KBM-7 (cell line): ENCODE data around the gene SKIDA1.

Source experiments
- DNase-seq: peaks from one replicate; pipeline ENCODE4 v3.0.0-alpha.2; 2015
- in situ Hi-C: fragments of 300-500 bp; cut with MboI; formaldehyde crosslinking; loops from 2 replicates; pipeline ENCODE4 v1.14.3; 2020; ENCODE audit warnings: low sequenced_read_pairs, low pct_unique_long_range_greater_than_20kb, mixed read lengths

The SKIDA1 gene

GRCh38 chr10:21530168-21530567, 4.7 kb upstream of the SKIDA1 start:
- in situ Hi-C loops, result no loop called here
- DNase-seq, result no peak

GRCh38 chr10:21529032-21529910, 3.8 kb upstream of the SKIDA1 start:
- DNase-seq, result no peak
- in situ Hi-C loops, result no loop called here

- in situ Hi-C loops, result no loop called here
- peak; percentile 28 for DNase-seq
Observed at GRCh38 chr10:21528236-21529031, 3.0 kb upstream of the SKIDA1 start.

GRCh38 chr10:21527598-21528235, 2.2 kb upstream of the SKIDA1 start:
- in situ Hi-C loops, result no loop called here
- DNase-seq, result peak; percentile 48

DNA sequence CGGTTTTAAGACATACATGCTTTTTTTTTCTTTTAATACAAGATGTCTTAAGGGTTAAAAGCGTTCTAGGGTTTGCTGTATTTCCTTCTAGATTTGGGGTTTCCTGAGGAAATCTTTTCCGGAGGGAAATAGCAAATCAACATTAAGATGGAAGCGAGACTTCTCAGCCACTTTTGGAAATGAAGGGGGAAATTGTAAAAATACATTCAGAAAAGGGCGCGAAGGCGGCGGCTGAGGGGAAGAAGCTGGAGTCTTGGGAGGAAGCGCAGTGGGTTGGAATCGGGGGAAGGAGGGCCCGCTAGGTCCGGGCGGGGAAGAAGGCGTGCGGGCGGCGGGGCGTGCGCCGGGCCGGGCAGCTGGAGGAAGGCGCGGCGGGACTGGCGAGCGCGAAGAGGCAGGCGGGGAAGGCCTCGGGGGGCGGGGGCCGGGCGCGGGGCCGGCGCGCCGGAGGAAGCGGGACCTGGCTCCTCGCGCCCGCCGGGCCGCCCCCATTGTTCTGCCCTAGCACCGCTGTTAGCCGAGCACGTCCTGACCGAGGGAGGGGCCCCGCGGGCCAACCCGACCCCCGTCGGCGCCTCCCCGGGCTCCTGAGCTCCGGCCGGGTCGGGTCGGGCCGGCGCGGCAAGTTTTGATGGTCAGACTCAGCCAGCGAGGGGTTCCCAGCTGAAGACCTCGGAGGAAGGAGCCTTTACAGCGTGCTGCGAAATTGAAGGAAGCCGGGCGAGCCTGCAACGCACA, 1.5 kb upstream of the SKIDA1 start:
- in situ Hi-C loops, result no loop called here
- peak; percentile 72 for DNase-seq

DNA sequence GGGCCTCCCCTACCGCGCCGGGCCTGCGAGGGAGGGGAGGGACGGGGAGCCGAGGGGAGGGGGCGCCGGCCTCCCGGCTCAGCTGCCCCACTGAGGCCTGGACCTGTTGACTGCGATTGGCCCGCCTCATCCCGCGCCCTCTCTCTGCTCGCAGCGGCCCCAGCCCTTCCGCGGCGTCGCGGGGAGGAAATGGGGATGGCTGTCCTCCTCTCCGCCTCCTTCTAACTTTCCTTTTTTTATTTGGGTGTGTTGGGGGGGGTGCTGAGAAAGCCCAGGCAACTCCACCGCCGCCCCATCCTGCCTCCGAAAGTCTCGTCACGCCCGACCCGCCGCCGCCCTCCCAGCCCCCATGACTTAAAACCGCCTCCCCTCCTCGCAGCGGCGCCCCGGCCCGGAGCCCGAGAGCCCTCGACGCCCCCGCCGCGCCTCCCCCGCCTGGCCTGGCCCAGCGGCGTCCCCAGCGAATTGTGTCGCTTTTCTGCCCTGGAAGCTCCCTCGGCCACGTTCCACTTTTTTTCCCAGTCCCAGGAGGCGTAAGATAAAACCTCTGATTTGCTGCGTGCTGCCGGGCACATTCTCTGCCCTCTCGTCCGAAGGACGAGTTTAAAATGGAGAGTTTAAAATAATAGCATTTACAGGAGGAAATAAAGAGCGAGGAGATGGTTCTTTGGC, 842 bp upstream of the SKIDA1 start:
- in situ Hi-C loops, result no loop called here
- DNase-seq, result peak; percentile 86

- peak; percentile 75 for DNase-seq
- in situ Hi-C loops, result no loop called here
Observed at GRCh38 chr10:21524526-21525366, 736 bp downstream of the SKIDA1 start.

- DNase-seq, result no peak
- in situ Hi-C loops, result no loop called here
Observed at GRCh38 chr10:21524131-21524525, 1.4 kb downstream of the SKIDA1 start.

DNA sequence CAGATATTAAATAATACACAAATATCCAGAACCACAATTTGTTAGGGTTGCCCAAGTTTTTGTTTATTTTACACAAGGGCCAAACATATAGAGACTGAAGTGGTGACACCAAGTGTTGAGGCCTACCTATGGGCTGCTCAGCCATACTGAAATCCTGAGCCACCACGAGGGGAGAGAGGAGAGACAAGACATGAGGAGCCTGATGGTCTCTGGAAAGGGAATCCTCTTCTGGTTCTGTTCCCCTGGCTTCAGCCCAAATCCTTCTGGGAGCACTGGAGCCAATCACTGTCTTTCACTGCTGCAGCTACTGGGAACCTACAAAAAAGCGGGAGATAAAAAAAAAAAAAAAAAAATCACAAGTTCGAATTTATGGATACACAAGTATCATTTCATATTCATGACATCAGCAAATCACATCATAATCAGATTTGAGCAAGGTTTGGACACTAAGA, 1.9 kb downstream of the SKIDA1 start:
- peak; percentile 36 for DNase-seq
- in situ Hi-C loops, result no loop called here

DNA sequence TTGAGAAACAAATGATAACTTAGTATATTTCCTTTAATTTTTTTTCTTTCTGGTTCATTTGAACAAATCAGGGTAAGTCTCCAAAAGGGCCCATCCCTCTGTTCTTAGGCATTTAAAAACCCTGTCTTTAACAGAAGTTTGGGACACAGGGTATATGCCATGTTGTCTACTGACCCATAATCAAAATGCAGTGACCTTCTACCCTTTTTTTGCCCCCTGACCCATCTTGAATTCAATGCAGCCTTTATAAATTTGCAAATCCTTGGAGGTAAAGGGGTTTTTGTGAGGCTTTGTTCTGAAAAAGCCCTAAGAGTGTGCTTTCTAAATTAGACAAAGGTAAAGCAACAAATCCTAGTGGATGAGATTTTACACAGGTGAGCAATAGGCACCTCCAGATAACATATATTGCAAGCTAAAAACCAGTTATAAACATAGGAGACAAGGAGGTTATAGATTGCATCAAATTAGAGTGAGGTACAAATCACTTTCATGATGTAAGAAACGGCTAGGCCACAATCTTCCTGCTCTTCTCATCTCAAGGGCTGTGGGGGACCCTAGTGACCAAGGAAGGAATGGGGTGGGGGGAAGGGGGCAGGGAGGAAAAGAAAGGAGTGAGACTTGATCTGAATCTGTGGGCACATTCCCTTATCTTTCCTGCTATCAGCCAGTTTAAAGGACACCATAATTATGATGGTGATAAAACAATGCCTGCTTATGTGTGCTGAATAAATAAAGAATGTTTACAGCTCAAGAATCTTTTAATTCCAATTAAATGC, 2.7 kb downstream of the SKIDA1 start:
- in situ Hi-C loops, result no loop called here
- peak; percentile 24 for DNase-seq

DNA sequence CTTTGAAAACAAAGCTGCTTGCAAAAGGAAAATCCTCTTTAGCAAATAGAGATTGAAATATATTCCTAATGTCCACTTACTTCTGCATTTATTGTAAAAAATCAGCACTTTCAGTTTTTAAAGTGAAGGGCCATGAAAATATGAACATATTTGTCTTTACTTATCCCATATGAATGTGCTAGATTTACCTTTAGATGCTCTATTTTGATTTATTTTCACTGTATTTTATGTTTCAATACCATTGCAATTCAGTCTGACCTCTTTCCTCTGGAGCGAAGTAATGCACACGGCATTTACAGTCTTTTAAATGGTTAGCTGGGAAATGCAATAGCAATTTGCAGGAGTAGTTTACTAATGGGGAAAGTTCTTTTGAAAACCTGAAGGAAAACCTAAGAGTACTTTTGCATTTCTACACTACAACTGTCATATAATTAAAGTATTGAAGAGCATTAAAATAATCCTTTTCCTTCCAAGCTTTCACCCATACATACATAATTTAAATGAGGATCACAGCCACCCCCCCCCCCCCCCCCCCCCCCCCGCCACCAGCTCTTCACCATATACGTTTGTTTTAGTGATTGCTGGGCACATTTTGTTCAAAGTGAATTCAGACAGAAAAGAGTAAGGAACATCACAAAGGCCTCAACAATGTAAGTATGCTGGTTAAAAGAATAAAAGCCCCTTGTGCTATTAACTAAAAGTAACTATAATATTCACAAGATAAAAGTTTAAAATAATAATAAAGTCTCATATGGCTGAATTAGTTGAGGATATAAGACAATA, 3.5 kb downstream of the SKIDA1 start:
- in situ Hi-C loops, result no loop called here
- DNase-seq, result no peak

- no peak for DNase-seq
- in situ Hi-C loops, result no loop called here
Observed at GRCh38 chr10:21520949-21521348, 4.5 kb downstream of the SKIDA1 start.

- no peak for DNase-seq
- in situ Hi-C loops, result no loop called here
Observed at GRCh38 chr10:21520509-21520908, 5.0 kb downstream of the SKIDA1 start.

DNA sequence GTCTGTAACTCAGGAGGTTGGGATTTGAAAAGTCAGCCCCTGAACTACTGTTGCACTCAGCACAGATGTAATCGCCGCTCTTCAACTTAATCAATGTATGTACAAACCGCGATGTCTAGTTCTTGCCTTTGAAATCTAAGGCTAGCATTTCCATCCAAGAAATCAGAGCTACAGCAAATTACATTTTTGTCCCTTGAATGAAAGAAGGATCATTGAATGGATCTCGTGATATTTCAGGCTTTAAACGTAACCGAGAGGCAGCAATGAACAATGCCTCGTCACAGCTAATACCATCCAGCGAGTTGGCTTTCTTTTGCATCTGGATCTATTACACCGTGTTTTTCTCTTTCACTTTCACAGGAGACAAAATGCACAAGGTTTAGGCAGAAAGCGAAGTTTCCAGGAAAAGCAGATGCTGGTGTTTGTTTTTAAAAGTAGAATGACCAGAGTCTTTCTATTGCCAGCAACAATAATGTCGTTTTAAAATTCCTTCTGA, 5.5 kb downstream of the SKIDA1 start:
- in situ Hi-C loops, result no loop called here
- no peak for DNase-seq

- DNase-seq, result no peak
- in situ Hi-C loops, result no loop called here
Observed at GRCh38 chr10:21519397-21519933, 6.0 kb downstream of the SKIDA1 start.
